Measurements from ENCODE around the gene CATSPER1. TPM values are rescaled to one million over a fixed set of nuclear protein-coding genes. Genes with fewer than 3 reads are reported as not detected.
A peak's percentile ranks its signal among the peaks of the same experiment; 100 is the strongest.

Gene CATSPER1
- total and polyA plus RNA-seq, 2 of the 13 experiments (the other 11 are each of a cell fraction or from before 2014, with no cell fraction given) = 0.17 TPM; not detected in 1

DNA sequence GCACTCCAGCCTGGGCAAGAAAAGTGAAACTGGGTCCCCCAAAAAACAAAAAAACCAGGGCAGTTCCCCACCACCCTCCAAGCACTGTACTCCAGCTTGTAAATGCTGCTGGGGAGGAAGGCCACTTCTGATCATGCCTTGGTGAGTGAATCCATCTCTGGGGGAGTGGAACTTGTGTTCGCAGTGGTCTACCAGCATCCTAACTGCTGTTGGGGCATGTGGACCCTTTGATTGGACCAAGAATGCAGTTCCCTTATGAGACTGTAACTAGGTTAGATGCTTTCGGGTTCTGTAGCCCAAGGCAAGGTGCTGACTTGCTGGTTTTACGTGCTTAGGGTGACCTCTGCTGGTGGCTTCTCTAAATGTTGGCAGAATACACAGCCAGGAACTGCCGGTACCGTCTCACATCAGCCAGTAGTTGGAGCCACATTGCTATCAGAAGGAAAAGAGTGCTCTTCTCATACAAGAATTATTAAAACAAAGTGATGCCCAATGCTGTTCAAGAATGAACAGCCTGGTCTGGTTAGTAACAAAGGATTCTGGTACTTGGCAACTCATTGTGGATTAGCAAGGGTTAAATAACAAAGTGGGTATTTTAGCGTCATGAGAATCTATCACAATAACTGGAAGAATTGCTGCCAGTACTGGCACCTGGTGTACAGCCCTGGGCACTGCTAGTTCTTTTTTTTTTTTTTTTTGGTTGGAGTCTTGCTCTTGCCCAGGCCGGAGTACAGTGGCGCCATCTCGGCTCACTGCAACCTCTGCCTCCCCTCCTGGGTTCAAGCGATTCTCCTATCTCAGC, 37.3 kb downstream of the CATSPER1 start (continued):
- TF ChIP-seq, protein P1, sequence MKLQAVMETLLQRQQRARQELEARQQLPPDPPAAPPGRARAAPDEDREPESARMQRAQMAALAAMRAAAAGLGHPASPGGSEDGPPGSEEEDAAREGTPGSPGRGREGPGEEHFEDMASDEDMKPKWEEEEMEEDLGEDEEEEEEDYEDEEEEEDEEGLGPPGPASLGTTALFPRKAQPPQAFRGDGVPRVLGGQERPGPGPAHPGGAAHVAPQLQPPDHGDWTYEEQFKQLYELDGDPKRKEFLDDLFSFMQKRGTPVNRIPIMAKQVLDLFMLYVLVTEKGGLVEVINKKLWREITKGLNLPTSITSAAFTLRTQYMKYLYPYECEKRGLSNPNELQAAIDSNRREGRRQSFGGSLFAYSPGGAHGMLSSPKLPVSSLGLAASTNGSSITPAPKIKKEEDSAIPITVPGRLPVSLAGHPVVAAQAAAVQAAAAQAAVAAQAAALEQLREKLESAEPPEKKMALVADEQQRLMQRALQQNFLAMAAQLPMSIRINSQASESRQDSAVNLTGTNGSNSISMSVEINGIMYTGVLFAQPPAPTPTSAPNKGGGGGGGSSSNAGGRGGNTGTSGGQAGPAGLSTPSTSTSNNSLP (IDR thresholded peaks at IDR 0.05; ENCODE audit: low read depth, low read length) = peak; percentile 68; the same call in 1 of the 2 replicates
- TF ChIP-seq ZNF484 (CRISPR knock-in tag; IDR thresholded peaks at IDR 0.05; ENCODE audit: borderline replicate concordance, low read depth) (no peak), ZNF670 (CRISPR knock-in tag; IDR thresholded peaks at IDR 0.05; ENCODE audit: borderline replicate concordance) (no peak), PHF8 (CRISPR knock-in tag; IDR thresholded peaks at IDR 0.05) (no peak), ZNF775 (CRISPR knock-in tag; IDR thresholded peaks at IDR 0.05; ENCODE audit: borderline replicate concordance) (no peak), TOE1 (CRISPR knock-in tag; IDR thresholded peaks at IDR 0.05) (no peak), HDAC2 (CRISPR knock-in tag; IDR thresholded peaks at IDR 0.05) (no peak), REPIN1 (CRISPR knock-in tag; IDR thresholded peaks at IDR 0.05; ENCODE audit: borderline replicate concordance, low read depth) (peak; percentile 44; the same call in 1 of the 2 replicates), ZNF558 (CRISPR knock-in tag; IDR thresholded peaks at IDR 0.05; ENCODE audit: borderline replicate concordance) (no peak), ZZZ3 (CRISPR knock-in tag; IDR thresholded peaks at IDR 0.05; ENCODE audit: borderline replicate concordance) (no peak), TBX3 (IDR thresholded peaks at IDR 0.05; ENCODE audit: borderline replicate concordance) (no peak), ZNF180 (CRISPR knock-in tag; IDR thresholded peaks at IDR 0.05; ENCODE audit: borderline replicate concordance, low read depth) (no peak), CBFB (CRISPR knock-in tag; IDR thresholded peaks at IDR 0.05) (no peak)
- TF ChIP-seq, protein P2, sequence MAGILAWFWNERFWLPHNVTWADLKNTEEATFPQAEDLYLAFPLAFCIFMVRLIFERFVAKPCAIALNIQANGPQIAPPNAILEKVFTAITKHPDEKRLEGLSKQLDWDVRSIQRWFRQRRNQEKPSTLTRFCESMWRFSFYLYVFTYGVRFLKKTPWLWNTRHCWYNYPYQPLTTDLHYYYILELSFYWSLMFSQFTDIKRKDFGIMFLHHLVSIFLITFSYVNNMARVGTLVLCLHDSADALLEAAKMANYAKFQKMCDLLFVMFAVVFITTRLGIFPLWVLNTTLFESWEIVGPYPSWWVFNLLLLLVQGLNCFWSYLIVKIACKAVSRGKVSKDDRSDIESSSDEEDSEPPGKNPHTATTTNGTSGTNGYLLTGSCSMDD (CRISPR knock-in tag; IDR thresholded peaks at IDR 0.05) = no peak
- TF ChIP-seq, protein P3, sequence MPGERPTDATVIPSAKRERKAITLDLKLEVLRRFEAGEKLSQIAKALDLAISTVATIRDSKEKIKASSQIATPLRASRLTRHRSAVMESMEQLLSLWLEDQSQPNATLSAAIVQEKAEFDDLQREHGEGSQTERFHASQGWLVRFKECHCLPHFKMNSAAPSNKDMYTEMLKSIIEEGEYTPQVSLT (CRISPR knock-in tag; IDR thresholded peaks at IDR 0.05; ENCODE audit: borderline replicate concordance, low read depth) = no peak
- TF ChIP-seq, protein P4, sequence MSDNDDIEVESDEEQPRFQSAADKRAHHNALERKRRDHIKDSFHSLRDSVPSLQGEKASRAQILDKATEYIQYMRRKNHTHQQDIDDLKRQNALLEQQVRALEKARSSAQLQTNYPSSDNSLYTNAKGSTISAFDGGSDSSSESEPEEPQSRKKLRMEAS (IDR thresholded peaks at IDR 0.05) = no peak; the same call in 1 of the 2 replicates
- TF ChIP-seq, protein P5, sequence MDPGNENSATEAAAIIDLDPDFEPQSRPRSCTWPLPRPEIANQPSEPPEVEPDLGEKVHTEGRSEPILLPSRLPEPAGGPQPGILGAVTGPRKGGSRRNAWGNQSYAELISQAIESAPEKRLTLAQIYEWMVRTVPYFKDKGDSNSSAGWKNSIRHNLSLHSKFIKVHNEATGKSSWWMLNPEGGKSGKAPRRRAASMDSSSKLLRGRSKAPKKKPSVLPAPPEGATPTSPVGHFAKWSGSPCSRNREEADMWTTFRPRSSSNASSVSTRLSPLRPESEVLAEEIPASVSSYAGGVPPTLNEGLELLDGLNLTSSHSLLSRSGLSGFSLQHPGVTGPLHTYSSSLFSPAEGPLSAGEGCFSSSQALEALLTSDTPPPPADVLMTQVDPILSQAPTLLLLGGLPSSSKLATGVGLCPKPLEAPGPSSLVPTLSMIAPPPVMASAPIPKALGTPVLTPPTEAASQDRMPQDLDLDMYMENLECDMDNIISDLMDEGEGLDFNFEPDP (CRISPR knock-in tag; conservative IDR thresholded peaks at IDR 0.05) = no peak
- TF ChIP-seq, protein P6, sequence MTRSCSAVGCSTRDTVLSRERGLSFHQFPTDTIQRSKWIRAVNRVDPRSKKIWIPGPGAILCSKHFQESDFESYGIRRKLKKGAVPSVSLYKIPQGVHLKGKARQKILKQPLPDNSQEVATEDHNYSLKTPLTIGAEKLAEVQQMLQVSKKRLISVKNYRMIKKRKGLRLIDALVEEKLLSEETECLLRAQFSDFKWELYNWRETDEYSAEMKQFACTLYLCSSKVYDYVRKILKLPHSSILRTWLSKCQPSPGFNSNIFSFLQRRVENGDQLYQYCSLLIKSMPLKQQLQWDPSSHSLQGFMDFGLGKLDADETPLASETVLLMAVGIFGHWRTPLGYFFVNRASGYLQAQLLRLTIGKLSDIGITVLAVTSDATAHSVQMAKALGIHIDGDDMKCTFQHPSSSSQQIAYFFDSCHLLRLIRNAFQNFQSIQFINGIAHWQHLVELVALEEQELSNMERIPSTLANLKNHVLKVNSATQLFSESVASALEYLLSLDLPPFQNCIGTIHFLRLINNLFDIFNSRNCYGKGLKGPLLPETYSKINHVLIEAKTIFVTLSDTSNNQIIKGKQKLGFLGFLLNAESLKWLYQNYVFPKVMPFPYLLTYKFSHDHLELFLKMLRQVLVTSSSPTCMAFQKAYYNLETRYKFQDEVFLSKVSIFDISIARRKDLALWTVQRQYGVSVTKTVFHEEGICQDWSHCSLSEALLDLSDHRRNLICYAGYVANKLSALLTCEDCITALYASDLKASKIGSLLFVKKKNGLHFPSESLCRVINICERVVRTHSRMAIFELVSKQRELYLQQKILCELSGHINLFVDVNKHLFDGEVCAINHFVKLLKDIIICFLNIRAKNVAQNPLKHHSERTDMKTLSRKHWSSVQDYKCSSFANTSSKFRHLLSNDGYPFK (CRISPR knock-in tag; IDR thresholded peaks at IDR 0.05; ENCODE audit: borderline replicate concordance) = no peak
- TF ChIP-seq, protein P7, sequence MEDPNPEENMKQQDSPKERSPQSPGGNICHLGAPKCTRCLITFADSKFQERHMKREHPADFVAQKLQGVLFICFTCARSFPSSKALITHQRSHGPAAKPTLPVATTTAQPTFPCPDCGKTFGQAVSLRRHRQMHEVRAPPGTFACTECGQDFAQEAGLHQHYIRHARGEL (CRISPR knock-in tag; IDR thresholded peaks at IDR 0.05) = no peak
